GM10266 (cell line): ENCODE data around the gene TRIM10.

ENCODE experiments used
- DNase-seq: peaks from one replicate; pipeline ENCODE4 v3.0.0; 2012; ENCODE audit errors: extremely low spot score
- TF ChIP-seq, protein P1 (sequence below): IDR thresholded peaks from 2 replicates; pipeline ENCODE4 v1.5.1; 2012; ENCODE audit warnings: mild to moderate bottlenecking, low read depth; ENCODE audit not compliant: control insufficient read depth, insufficient read depth; ENCODE audit errors: missing control alignments

TRIM10 gene, protein sequence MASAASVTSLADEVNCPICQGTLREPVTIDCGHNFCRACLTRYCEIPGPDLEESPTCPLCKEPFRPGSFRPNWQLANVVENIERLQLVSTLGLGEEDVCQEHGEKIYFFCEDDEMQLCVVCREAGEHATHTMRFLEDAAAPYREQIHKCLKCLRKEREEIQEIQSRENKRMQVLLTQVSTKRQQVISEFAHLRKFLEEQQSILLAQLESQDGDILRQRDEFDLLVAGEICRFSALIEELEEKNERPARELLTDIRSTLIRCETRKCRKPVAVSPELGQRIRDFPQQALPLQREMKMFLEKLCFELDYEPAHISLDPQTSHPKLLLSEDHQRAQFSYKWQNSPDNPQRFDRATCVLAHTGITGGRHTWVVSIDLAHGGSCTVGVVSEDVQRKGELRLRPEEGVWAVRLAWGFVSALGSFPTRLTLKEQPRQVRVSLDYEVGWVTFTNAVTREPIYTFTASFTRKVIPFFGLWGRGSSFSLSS

DNA sequence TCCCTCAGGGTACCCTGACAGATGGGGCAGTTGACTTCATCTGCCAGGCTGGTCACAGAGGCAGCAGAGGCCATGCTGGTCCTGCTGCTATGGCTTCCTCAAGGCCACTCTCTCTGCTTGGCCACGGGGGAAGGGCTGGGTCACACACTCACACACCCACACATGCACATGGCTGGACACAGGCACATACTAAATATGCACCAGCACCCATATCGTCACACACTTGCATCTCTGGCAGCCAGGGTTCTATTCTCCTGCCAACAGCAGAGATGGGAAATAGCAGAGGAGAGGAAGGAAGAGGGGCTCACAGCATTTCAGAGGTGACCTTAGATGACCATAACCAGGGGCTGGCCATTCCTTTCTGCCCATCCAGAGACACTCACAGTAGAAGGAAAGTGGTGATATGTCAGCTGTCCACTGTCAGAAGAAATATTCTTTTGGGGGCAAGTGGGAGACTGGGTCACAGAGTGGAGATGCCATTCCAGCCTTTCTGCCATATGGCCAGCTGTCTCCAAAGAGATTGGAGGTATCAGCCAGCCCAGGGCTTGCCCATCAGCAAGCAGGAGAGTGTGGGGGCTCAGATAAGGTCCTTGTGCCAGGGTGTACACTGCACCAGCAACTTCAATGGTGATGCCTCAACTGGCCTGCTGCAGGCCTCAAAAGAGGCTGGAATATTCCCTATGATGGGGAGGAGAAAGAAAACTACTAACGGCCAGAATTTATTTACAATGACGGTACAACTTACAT is at the start of gene TRIM10:
TSS of gene TRIM10 (minus strand) at position 427 of the 747 bp plus-strand sequence. CDS start at position 74, 353 bp downstream.
- no peak for DNase-seq
- TF ChIP-seq, protein P1, sequence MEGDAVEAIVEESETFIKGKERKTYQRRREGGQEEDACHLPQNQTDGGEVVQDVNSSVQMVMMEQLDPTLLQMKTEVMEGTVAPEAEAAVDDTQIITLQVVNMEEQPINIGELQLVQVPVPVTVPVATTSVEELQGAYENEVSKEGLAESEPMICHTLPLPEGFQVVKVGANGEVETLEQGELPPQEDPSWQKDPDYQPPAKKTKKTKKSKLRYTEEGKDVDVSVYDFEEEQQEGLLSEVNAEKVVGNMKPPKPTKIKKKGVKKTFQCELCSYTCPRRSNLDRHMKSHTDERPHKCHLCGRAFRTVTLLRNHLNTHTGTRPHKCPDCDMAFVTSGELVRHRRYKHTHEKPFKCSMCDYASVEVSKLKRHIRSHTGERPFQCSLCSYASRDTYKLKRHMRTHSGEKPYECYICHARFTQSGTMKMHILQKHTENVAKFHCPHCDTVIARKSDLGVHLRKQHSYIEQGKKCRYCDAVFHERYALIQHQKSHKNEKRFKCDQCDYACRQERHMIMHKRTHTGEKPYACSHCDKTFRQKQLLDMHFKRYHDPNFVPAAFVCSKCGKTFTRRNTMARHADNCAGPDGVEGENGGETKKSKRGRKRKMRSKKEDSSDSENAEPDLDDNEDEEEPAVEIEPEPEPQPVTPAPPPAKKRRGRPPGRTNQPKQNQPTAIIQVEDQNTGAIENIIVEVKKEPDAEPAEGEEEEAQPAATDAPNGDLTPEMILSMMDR = no peak

DNA sequence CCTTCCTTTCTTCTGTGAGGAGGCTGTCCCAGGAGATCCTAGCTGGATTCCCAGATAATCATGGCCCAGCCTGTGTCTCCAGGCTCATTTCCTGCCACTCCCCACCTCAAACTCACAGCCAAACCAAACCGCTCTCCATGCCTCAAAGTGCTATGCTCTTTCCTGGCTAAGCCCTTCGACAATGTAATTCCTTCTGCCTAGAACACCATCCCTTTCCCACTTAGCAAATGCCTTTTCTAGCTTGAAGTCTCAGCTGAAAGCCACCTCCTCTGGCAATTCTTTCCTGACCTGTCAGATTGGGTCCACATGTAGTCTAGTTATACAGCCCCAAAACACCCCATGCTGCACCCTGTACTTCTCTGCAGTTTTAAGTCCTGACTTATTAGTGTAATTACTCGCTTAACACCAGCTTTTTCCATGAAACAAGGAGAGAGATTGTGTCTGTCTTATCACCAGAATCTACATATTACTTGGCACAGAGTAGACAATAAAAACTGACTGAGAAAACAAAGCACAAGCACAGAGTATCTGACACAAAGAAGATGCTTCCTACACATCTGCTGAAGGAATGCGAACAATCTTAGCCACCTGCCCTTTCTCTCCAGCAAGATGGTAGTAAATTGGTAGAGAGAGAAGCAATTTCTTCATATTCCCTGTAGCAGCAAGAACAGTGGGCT is 46.7 kb upstream of the TRIM10 start:
- no peak for DNase-seq
- TF ChIP-seq, protein P1 = no peak

DNA sequence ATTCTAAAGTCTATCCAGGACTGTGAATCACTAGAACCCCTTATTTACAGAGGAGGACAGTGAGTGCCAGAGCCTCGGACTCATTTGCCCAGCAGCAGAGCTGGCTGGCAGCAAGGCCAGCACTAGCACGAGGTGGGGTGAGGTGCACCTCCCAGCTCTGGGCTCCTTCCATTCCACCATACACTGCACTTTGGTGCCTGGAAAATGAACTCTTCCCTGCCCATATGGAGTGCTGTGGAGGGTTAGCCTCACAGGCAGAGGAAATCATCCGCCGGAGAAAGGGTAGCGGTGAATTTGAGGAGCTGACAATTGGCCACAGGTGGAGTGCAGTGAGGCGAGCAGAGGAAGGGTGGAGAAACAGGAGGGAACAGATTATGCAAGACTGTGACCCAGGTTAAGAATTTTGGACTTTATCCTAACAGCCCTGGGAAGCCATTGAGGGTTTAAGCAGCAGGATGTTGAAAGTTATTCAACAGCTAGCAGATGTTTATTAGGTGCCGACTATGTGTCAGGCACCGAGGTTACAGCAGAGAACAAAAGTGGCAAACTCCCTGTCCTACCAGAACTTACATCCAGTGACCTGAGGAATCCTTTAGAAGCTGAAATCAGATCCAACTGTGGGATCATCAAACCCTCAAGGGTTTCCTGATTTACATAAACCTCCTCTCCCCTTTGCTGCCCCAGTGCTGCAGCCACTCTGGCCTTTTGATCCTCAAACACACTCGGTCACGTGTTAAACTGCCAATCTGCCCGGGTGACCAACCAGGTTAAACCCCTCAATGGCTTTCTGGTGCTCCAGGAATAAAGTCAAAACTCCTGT is 46.0 kb upstream of the TRIM10 start:
- TF ChIP-seq, protein P1 = no peak
- no peak for DNase-seq

DNA sequence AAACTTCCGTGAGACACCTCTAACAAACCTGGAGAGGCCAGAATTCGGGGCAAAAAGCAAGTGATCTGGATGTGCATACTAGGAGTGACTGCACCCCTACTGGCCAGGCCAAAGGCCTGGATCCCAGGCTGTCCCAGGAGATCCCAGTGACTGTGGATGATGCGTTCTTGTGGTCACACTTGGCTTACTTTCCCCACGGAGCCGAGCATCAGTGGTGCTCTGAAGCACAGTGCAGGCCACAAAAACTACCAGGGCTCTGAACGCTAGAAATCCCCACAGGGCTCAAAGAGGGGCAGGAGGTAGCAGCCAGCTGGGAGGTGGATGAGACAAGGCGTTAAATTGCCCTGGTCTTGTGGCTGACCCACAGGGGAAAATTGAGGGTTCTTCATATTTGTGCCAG is 45.1 kb upstream of the TRIM10 start:
- DNase-seq = no peak
- TF ChIP-seq, protein P1 = no peak

DNA sequence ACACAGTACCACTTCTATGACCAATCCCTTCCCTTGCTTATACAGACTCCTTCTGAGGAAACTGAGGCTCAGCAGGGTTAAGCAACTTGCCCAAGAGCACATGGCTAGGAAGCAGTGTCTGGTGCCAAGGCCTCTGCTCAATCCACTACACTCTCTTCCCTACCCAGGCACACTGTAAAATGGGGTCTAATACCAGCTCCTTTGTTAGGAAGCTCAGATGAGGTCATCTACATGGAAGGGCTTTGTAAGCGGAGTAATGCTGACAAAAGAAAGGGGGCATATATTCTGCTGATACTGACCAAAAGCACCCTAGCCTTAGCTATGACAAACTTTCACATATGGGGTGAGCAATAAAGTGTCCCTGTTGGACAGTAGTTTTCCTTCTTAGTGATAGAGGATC is 43.1 kb upstream of the TRIM10 start:
- TF ChIP-seq, protein P1 = no peak
- no peak for DNase-seq

DNA sequence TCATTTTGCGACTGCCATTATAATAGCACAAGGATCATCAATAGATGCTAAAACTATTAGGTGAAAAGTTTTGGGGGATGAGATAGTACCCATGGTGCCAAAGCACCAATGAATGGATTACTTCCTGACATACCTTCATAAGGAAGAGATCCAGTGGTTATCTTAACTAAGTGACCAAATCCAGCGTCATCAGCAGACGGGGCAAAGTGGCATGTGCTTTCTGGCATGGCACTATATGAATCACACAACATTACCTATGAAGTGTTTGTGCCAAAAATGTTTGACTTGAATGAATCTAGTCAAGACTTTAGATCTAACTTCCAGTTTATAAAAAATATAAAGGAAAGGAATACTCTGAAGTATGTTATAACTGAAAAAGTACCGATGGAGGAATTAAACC is 41.4 kb upstream of the TRIM10 start:
- TF ChIP-seq, protein P1 = no peak

More for the DNA sequence above, 41.4 kb upstream of the TRIM10 start:
- DNase-seq = no peak
